Mucosa of stomach (tissue), 1 donor: ENCODE results near the gene DDX11.
"Not testable (repeated sequence)": the region's sequence is repeated elsewhere in the genome, so short reads cannot be mapped to it uniquely, and the experiment has no call there.

Experiments used
- H3K27me3 ChIP-seq: one replicate; pipeline ENCODE4 v1.7.0; 2013; ENCODE audit warnings: mild to moderate bottlenecking, low read length; ENCODE audit not compliant: control insufficient read depth, insufficient read depth
- H3K36me3 ChIP-seq: one replicate; pipeline ENCODE4 v1.7.0; 2013; ENCODE audit warnings: low read length; ENCODE audit not compliant: control insufficient read depth, insufficient read depth
- H3K4me1 ChIP-seq: one replicate; pipeline ENCODE4 v1.7.0; 2013; ENCODE audit warnings: mild to moderate bottlenecking, low read length; ENCODE audit not compliant: control insufficient read depth, insufficient read depth
- H3K4me3 ChIP-seq: one replicate; pipeline ENCODE4 v1.7.0; 2013; ENCODE audit warnings: low read length
- H3K9ac ChIP-seq: one replicate; pipeline ENCODE4 v1.7.0; 2013; ENCODE audit warnings: mild to moderate bottlenecking, low read length, moderate library complexity
- H3K9me3 ChIP-seq: one replicate; pipeline ENCODE4 v1.7.0; 2013; ENCODE audit warnings: mild to moderate bottlenecking, low read length, moderate library complexity; ENCODE audit not compliant: control insufficient read depth
- donor health status: Pancreatic carcinoma.

DDX11 gene

DNA sequence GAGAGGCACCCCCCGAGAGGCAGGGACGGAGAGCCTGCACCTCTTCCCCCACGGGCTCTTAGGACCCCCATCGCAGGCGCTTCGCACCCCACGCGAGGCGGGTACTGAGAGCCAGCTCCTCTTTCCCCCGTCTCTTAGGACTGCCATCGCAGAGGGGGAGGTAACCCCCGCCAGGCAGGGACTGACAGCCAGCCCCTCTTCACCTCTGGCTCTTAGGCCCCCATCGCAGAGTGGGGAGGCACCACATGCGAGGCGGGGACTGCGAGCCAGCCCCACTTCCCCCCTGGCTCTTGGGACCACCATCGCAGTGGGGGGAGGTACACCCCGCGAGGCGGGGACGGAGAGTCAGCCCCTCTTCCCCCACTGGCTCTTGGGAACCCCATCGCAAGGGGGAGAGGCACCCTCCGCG, 46.1 kb downstream of the DDX11 start:
- Histone ChIP-seq H3K4me3 (no peak overlapping the region), H3K9me3 (no peaks in the 10 kb centered on the region), H3K27me3 (peaks cover 40% of the 10 kb centered on the region), H3K9ac (no peak overlapping the region), H3K4me1 (peaks cover 28% of the 10 kb centered on the region), H3K36me3 (no peaks in the 10 kb centered on the region)

DNA sequence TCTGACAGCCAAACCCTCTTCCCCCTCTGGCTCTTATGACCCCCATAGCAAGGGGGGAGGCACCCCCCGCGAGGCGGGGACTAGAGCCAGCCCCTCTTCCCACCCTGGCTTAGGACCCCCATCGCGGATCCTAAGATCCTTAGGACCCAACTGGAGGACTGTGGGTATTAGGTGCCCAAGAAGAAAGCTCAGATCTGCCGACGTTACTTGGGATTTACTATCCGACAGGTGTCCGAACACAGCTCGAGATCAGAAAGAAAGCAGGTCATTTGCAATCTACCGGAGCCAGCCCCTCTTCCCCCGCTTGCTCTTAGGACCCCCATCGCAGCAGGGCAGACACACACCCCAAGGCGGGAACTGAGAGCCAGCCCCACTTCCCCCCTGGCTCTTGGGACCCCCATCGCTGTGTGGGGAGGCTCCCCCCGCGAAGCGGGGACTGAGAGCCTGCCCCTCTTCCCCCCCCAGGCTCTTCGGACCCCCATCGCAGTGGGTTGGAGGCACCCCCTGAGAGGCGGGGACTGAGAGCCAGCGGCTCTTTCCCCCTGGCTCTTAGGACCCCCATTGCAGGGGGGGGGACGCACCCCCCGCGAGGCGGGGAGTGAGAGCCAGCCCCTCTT, 46.8 kb downstream of the DDX11 start:
- H3K9me3 ChIP-seq, result no peaks in the 10 kb centered on the region

DNA sequence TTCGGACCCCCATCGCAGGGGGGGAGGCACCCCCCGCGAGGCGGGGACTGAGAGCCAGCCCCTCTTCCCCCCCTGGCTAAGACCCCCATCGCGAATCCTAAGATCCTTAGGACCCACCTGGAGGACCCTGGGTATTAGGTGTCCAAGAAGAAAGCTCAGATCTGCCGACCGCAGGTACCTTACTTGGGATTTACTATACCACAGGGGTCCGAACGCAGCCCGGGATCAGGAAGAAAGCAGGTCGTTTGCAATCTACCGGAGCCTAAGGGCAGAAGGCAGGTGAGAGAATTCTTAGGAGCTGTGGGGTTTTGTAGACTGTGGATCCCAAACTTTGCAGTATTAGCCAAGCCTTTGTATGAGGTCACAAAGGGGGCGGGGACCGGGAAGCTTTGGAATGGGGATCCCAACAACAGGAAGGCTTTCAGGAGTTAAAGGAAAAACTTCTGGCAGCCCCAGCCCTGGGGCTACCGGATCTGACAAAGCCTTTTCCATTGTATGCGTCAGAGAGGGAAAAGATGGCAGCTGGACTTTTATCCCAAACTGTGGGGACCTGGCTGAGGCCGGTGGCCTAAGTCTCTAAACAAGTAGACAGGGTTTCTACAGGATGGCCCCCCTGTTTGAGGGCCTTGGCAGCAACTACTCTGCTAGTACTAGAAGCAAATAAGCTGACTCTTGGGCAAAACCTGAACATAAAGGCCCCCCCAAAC, 47.5 kb downstream of the DDX11 start:
- H3K36me3 ChIP-seq, H3K9me3 ChIP-seq, H3K4me3 ChIP-seq, H3K9ac ChIP-seq: not testable (repeated sequence)
- Histone ChIP-seq H3K4me1 (peaks cover 28% of the 10 kb centered on the region), H3K27me3 (peaks cover 40% of the 10 kb centered on the region)

More for the DNA sequence above, 46.8 kb downstream of the DDX11 start:
- Histone ChIP-seq H3K36me3 (no peaks in the 10 kb centered on the region), H3K9ac (no peak overlapping the region), H3K4me3 (no peak overlapping the region), H3K4me1 (peaks cover 28% of the 10 kb centered on the region), H3K27me3 (peaks cover 40% of the 10 kb centered on the region)

DNA sequence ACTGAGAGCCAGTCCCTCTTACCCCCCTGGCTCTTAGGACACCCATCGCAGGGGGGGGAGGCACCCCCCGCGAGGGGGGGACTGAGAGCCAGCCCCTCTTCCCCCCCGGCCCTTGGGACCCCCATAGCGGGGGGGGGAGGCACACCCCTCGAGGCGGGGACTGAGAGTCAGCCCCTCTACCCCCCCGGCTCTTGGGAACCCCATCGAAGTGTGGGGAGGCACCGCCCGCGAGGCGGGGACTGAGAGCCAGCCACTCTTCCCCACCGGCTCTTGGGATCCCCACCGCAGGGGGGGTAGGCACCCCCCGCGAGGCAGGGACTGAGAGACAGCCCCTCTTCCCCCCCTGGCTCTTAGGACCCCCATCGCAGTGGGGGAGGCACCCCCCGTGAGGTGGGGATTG, 48.8 kb downstream of the DDX11 start:
- no peaks in the 10 kb centered on the region for H3K9me3 ChIP-seq
- H3K9ac ChIP-seq, result no peak overlapping the region
- no peak overlapping the region for H3K4me3 ChIP-seq
- H3K36me3 ChIP-seq, result no peaks in the 10 kb centered on the region
- H3K27me3 ChIP-seq, result peaks cover 32% of the 10 kb centered on the region
- peaks cover 21% of the 10 kb centered on the region for H3K4me1 ChIP-seq

DNA sequence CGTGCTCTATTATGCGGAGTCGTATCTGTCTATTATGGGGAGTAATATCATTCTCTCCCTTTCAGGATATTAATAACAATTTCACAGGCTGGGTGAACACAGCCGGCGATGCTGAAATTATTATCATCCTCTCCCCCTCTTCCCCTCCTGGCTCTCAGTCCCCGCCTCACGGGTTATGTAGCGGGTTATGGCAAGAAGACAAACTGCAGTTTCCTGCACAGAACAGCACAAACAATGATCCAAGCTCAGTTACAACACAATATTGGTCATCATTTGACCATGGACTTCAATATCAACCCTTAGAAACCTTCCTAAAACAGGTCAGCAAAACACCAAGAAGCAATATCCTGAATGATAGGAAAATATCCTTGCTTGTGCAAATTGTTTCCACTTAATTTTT, 50.5 kb downstream of the DDX11 start:
- H3K36me3 ChIP-seq, H3K4me1 ChIP-seq, H3K4me3 ChIP-seq, H3K9me3 ChIP-seq, H3K9ac ChIP-seq: not testable (repeated sequence)
- H3K27me3 ChIP-seq, result peaks cover 16% of the 10 kb centered on the region

DNA sequence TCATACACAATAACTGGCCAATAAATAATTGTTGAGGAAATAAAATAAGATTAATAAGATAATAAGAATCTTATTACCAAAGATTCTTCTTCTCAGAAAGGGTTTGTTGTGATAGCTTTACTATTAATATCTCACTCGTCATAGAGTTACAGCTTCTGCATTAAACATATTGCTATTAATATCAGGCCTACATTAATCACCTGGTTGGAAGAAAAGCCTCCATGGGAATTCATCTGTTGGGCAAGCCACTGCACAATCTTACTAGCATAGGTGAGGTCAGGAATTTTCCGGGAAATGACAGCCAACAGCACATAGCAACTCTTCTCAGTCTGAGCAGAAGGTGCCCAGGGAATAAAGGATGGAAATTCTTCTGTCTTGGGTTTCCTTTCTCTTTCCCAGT, 51.5 kb downstream of the DDX11 start:
- H3K36me3 ChIP-seq, result not testable (repeated sequence)

DNA sequence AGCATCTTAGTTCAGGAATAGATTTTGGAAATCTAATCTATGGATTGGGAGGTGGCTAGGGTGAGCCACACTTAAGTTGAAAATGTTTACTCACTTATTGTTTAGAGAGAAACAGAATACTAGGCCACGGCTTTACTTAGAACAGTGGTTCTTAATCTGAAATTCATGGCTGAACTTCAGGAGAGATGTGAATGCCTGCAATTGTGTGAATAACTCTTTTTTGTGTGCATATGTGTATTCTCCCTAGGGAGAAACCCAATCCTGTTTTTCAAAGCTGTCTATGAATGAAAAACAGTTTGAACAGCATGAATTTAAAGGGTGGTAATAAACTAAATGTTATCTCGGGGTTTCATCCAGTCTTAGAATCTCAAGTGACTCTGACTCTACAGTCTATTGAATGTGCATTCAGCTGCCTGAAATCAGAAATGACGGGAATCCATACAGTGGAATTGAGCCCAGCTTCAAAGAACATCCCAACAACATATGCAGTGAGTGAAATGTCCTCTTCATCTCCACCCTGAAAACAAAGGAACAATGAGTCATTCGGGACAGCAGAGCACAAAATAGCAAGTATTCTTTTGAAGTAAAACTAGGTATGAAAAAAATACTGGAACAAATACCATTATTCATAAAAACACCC, 53.7 kb downstream of the DDX11 start:
- not testable (repeated sequence) for H3K9me3 ChIP-seq

More for the DNA sequence above, 51.5 kb downstream of the DDX11 start:
- not testable (repeated sequence) for H3K9me3 ChIP-seq, H3K4me3 ChIP-seq, H3K9ac ChIP-seq, H3K27me3 ChIP-seq, H3K4me1 ChIP-seq

DNA sequence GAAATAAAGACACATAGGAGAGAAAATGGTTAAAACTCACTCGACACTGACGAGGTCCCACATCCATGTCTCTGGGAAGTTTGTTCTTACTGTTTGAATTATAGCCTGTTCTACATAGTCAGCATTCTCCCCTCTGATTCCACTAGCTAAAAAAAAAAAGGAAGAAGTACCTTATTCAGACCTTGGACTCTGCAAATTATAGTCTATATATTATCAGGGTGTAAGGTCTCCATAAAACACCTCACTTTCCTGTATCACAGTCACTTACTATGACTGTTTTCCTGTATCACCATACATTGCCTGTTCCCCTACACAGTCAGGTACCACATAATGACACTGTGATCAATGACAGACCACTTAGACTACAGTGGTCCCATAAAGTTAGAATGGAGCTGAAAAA, 62.9 kb downstream of the DDX11 start:
- H3K4me1 ChIP-seq, H3K9me3 ChIP-seq, H3K27me3 ChIP-seq, H3K4me3 ChIP-seq, H3K36me3 ChIP-seq, H3K9ac ChIP-seq: not testable (repeated sequence)

More for the DNA sequence above, 53.7 kb downstream of the DDX11 start:
- not testable (repeated sequence) for H3K4me3 ChIP-seq, H3K27me3 ChIP-seq, H3K9ac ChIP-seq, H3K36me3 ChIP-seq, H3K4me1 ChIP-seq

DNA sequence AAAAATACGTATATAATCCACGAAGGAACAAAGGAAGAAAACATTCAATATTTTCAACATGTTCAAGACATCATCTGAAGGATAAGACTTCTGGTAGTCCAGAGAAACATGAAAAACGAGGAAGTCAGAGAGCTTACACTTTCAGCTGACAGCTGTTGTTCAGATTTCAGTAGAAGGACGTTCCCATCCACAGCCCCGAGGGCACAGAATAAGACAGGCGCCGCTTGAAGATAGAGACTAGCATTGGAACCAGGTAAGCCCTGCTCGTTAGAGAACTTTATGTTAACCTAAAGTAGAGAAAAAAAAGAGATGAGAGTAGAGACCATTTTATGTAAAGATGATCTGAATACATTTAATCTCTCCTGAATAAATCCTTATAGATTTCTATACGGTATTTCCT, 71.1 kb downstream of the DDX11 start:
- not testable (repeated sequence) for H3K36me3 ChIP-seq, H3K4me1 ChIP-seq, H3K4me3 ChIP-seq, H3K9me3 ChIP-seq, H3K27me3 ChIP-seq, H3K9ac ChIP-seq

DNA sequence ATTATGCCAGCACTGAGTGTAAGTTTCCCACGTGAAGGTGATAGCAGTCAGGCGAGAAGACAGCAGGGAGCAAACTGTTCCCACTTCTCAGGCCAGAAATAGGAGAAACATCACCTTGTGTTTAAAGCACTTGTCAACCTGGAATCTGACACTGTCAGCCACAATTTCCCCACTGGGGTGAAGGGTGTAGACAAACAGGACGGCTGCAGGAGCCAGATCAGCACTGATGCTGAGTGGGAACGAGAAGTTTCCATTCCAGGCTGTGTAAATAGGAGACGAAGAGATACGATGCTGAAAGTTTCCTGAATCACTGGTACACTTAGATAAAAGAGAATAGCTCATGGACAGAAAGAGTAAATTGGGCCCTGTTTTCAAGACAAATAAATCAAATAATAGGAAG, 71.6 kb downstream of the DDX11 start:
- H3K4me1 ChIP-seq, H3K36me3 ChIP-seq, H3K9me3 ChIP-seq, H3K4me3 ChIP-seq, H3K27me3 ChIP-seq, H3K9ac ChIP-seq: not testable (repeated sequence)

DNA sequence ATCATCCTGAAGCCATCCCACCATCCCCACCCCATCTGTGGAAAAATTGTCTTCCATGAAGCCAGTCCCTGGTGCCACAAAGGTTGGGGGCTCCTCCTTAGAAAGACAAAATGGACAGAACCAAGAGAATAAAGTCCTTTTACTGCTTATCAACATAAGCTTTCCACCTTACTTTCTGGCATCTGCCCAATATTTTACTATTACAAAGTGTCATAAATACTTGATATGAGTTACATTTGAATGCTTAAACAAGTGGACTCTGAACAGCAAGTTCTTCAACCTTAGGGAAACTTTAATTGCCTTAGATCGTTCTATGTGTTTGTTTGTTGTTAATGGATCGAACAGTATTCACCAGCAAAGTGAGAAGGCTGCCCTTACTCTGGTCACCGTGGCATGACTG, 73.8 kb downstream of the DDX11 start:
- not testable (repeated sequence) for H3K36me3 ChIP-seq, H3K27me3 ChIP-seq

DNA sequence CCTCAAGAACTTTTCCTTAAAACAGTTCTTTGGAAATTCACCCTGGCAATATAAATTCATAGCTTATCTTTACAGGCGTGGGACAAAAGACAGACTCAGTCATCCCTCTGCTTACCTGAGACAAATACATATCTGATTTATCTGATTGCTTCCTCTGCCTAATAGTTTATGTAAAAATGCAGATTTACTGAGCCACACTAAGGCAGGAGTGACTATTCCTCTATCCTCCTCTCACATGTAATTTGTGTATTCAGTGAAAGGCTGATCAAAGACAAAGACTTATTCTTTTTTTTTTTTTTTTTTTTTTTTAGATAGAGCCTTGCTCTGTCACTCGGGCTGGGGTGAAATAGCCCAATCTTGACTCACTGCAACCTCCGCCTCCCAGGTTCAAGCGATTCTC, 77.1 kb downstream of the DDX11 start:
- not testable (repeated sequence) for H3K4me3 ChIP-seq, H3K9ac ChIP-seq, H3K27me3 ChIP-seq, H3K36me3 ChIP-seq, H3K4me1 ChIP-seq, H3K9me3 ChIP-seq

More for the DNA sequence above, 73.8 kb downstream of the DDX11 start:
- not testable (repeated sequence) for H3K4me1 ChIP-seq, H3K4me3 ChIP-seq, H3K9me3 ChIP-seq, H3K9ac ChIP-seq
